Measurements from ENCODE around the gene IKZF1. TPM values are rescaled to one million over a fixed set of nuclear protein-coding genes. Genes with fewer than 3 reads are reported as not detected.

IKZF1 gene
- total and polyA plus RNA-seq, 2 donors (not counting 1 experiment from before 2014, with no cell fraction given) = 0.01 TPM; not detected in 1

GRCh38 chr7:50371551-50372021, 67.1 kb downstream of the IKZF1 start:
- no peak for DNase-seq (ENCODE audit: low read depth in 2 of 2)

GRCh38 chr7:50372923-50373322, 68.4 kb downstream of the IKZF1 start:
- no peaks in the 10 kb centered on the region for H3K27me3 ChIP-seq (ENCODE audit: control insufficient read depth, insufficient read depth, low read length)
- H4K20me1 ChIP-seq (ENCODE audit: control insufficient read depth, extremely low read depth, insufficient read depth, low read length) = no peaks in the 10 kb centered on the region
- H3K79me2 ChIP-seq (ENCODE audit: control insufficient read depth, insufficient read depth, low read length) = no peaks in the 10 kb centered on the region
- TF ChIP-seq CTCF (conservative IDR thresholded peaks at IDR 0.05 in 1 of 2, IDR thresholded peaks at IDR 0.05 in 1 of 2; ENCODE audit: low read depth in 1 of 2, low read length in 2 of 2) (no peak), EZH2 (IDR thresholded peaks at IDR 0.05; ENCODE audit: low read length, missing control alignments) (no peak)
- H2AFZ ChIP-seq (ENCODE audit: low read length) = no peak overlapping the region
- DNase-seq (ENCODE audit: low read depth in 2 of 2) = no peak
- no peaks in the 10 kb centered on the region for H3K9me3 ChIP-seq (ENCODE audit: control insufficient read depth, insufficient read depth, low read depth, low read length)
- no peak overlapping the region for H3K27ac ChIP-seq (ENCODE audit: insufficient read depth, low read length)
- H3K4me3 ChIP-seq (replicated peaks in 1 of 4; ENCODE audit: control extremely low read depth in 1 of 4, insufficient read depth in 1 of 4, low read depth in 3 of 4, low read length in 4 of 4) = no peak overlapping the region
- H3K9ac ChIP-seq (ENCODE audit: insufficient read depth, low read length) = no peak overlapping the region
- H3K36me3 ChIP-seq (ENCODE audit: control insufficient read depth, insufficient read depth, low read length) = no peaks in the 10 kb centered on the region
- H3K4me2 ChIP-seq (ENCODE audit: extremely low read depth, insufficient read depth, low read length) = no peak overlapping the region
- H3K4me1 ChIP-seq (ENCODE audit: control insufficient read depth, extremely low read depth, insufficient read depth, low read length) = no peaks in the 10 kb centered on the region

More at GRCh38 chr7:50371551-50372021, 67.1 kb downstream of the IKZF1 start:
- H3K4me2 ChIP-seq (ENCODE audit: extremely low read depth, insufficient read depth, low read length) = no peak overlapping the region
- H3K4me3 ChIP-seq (replicated peaks in 1 of 4; ENCODE audit: control extremely low read depth in 1 of 4, insufficient read depth in 1 of 4, low read depth in 3 of 4, low read length in 4 of 4) = no peak overlapping the region
- H3K27ac ChIP-seq (ENCODE audit: insufficient read depth, low read length) = no peak overlapping the region
- no peak overlapping the region for H2AFZ ChIP-seq (ENCODE audit: low read length)
- H3K9ac ChIP-seq (ENCODE audit: insufficient read depth, low read length) = no peak overlapping the region
- no peak for TF ChIP-seq CTCF (conservative IDR thresholded peaks at IDR 0.05 in 1 of 2, IDR thresholded peaks at IDR 0.05 in 1 of 2; ENCODE audit: low read depth in 1 of 2, low read length in 2 of 2)
- TF ChIP-seq EZH2 (IDR thresholded peaks at IDR 0.05; ENCODE audit: low read length, missing control alignments) = no peak
- H3K79me2 ChIP-seq (ENCODE audit: control insufficient read depth, insufficient read depth, low read length) = no peaks in the 10 kb centered on the region
- no peaks in the 10 kb centered on the region for H3K9me3 ChIP-seq (ENCODE audit: control insufficient read depth, insufficient read depth, low read depth, low read length)
- no peaks in the 10 kb centered on the region for H3K4me1 ChIP-seq (ENCODE audit: control insufficient read depth, extremely low read depth, insufficient read depth, low read length)
- no peaks in the 10 kb centered on the region for H3K36me3 ChIP-seq (ENCODE audit: control insufficient read depth, insufficient read depth, low read length)
- no peaks in the 10 kb centered on the region for H4K20me1 ChIP-seq (ENCODE audit: control insufficient read depth, extremely low read depth, insufficient read depth, low read length)
- H3K27me3 ChIP-seq (ENCODE audit: control insufficient read depth, insufficient read depth, low read length) = no peaks in the 10 kb centered on the region

- no peak for TF ChIP-seq EZH2 (IDR thresholded peaks at IDR 0.05; ENCODE audit: low read length, missing control alignments)
- no peak for TF ChIP-seq CTCF (conservative IDR thresholded peaks at IDR 0.05 in 1 of 2, IDR thresholded peaks at IDR 0.05 in 1 of 2; ENCODE audit: low read depth in 1 of 2, low read length in 2 of 2)
- DNase-seq (ENCODE audit: low read depth in 2 of 2) = no peak
- Histone ChIP-seq H3K9ac (ENCODE audit: insufficient read depth, low read length) (no peak overlapping the region), H4K20me1 (ENCODE audit: control insufficient read depth, extremely low read depth, insufficient read depth, low read length) (no peaks in the 10 kb centered on the region), H3K36me3 (ENCODE audit: control insufficient read depth, insufficient read depth, low read length) (no peaks in the 10 kb centered on the region), H2AFZ (ENCODE audit: low read length) (no peak overlapping the region), H3K27me3 (ENCODE audit: control insufficient read depth, insufficient read depth, low read length) (no peaks in the 10 kb centered on the region), H3K79me2 (ENCODE audit: control insufficient read depth, insufficient read depth, low read length) (no peaks in the 10 kb centered on the region), H3K9me3 (ENCODE audit: control insufficient read depth, insufficient read depth, low read depth, low read length) (no peaks in the 10 kb centered on the region), H3K27ac (ENCODE audit: insufficient read depth, low read length) (no peak overlapping the region), H3K4me1 (ENCODE audit: control insufficient read depth, extremely low read depth, insufficient read depth, low read length) (no peaks in the 10 kb centered on the region), H3K4me2 (ENCODE audit: extremely low read depth, insufficient read depth, low read length) (no peak overlapping the region), H3K4me3 (replicated peaks in 1 of 4; ENCODE audit: control extremely low read depth in 1 of 4, insufficient read depth in 1 of 4, low read depth in 3 of 4, low read length in 4 of 4) (no peak overlapping the region)
Measured at GRCh38 chr7:50376056-50376820, 71.7 kb downstream of the IKZF1 start.
